GM19099 (cell line): ENCODE results near the gene MAD1L1.

Experiments used
- POLR2A ChIP-seq: IDR thresholded peaks from 3 replicates; pipeline ENCODE4 v1.6.1; 2011; ENCODE audit warnings: low read depth; ENCODE audit not compliant: insufficient read length; ENCODE audit errors: extremely low read depth

Gene MAD1L1

DNA sequence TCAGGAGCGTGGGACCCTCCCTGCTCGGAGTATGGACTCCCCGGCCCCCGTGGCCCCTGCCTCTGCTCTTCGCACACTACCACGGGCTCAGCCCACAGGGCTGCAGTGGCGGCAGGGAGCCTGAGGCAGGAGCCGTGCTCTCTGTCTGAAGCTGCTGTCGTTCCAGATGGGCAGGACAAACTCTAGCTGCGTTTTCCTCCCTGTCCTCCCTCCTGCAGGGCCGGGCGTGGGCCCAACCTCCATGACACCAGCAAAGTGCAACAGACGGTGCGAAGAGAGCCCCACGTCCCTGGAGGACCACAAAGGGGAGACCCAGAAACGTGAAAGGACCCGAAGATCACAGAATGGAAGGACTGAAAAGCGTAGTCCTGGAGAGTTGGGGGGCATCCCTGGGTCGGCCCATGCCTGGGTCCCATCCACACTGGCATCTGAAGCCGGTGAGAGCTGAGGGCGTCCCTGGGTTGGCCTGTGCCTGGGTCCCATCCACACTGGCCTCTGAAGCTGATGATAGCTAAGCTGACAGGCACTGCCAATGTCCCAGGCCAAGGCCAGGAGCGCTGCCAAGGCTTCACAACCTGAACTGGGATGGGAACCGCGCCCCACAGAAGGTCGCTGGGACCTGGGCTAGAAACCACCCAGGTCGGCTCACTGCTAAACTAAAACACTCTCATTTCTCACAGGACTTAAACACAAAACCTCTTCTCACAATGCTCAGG, 267.0 kb downstream of the MAD1L1 start:
- no peak for TF ChIP-seq POLR2A

- no peak for TF ChIP-seq POLR2A
Observed at GRCh38 chr7:1964913-1965578, 267.7 kb downstream of the MAD1L1 start.

DNA sequence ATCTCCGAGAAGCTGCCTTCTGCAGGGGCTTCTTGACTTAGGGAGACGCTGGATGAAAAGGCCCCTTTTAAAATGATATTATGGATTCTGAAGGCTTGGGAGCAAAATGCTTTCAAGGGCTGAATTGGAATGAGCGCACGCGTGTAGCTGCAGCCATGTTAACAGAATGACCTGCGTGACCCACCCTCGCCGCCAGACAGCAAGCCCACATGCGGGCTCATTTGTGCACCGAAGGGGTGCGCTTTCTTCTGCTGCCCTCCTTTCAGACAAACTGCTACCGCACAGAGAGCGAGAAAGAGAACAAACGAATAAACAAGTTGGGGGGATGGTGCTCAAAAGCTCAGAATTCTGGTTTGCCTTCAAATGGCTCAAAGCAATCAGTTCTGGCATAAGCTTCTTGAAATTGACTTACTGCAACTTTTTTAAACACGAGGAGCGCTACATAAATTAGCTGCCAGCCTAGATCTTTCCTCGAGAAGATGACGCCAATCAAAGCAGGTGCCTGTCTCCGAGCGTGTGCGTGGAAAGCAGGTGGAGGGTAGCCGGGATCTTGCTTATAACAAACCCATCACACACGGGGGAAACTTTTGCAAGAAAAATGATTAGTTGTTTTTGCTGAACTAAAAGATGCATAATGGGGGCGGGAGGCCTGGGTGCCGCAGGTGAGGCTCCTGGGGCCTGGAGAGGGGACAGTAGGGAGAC, 268.4 kb downstream of the MAD1L1 start:
- TF ChIP-seq POLR2A = no peak

- TF ChIP-seq POLR2A = no peak
Observed at GRCh38 chr7:1963575-1963974, 269.2 kb downstream of the MAD1L1 start.

GRCh38 chr7:1961701-1962276, 271.0 kb downstream of the MAD1L1 start:
- TF ChIP-seq POLR2A = no peak

DNA sequence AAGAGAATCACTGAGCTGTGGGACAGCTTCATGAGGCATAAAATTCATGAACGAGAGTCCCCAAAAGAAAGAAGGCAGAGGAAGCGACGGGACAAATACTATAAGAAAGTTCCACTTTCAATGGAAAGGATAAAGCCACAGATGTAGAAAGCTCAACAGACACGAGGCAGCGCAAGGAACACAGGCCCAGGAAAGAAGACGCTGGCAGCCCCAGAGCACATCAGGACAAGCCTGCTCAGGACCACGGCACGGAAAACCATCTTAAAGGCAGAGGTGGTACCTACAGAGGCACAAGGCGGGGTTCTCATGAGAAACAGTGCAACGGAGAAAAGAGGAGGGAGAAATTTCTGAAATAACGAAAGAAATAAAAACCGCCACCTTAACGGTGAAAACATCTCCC, 273.4 kb downstream of the MAD1L1 start:
- no peak for TF ChIP-seq POLR2A

DNA sequence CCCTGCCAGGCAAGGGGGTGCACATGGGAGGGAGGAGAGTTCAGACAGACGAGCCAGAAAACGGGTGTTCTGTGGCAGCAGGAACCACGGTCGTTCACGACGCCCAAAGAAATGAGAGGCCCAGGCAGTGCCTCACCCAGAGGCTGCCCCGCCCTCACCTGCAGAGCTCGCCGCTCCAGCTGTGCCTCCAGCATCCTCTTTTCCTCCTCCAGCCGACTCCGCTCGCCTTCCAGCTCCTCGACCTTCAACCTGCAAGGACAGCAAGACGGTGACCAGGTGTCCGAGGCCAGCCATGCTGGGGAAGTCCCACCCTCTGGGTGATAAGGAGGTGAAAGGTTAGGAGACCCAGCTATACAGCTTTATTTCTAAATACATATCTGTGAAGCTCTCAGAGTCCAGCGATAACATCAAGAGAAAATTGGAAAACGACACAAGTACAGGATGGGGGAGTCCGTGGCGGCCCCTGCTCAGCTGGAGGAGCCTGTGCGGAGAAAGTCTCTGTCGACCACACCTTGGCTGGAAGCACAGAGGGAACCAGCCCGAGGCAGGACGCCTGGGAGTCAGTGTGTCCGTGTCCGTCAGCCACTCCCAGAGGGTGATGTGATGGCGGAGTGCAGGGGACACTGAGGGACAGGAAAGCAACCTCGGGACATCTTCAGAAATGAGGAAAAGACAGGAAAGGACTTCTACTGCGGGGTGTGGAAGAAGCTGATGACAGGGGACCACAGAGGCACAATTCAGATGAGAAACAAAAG, 275.1 kb downstream of the MAD1L1 start:
- no peak for TF ChIP-seq POLR2A

DNA sequence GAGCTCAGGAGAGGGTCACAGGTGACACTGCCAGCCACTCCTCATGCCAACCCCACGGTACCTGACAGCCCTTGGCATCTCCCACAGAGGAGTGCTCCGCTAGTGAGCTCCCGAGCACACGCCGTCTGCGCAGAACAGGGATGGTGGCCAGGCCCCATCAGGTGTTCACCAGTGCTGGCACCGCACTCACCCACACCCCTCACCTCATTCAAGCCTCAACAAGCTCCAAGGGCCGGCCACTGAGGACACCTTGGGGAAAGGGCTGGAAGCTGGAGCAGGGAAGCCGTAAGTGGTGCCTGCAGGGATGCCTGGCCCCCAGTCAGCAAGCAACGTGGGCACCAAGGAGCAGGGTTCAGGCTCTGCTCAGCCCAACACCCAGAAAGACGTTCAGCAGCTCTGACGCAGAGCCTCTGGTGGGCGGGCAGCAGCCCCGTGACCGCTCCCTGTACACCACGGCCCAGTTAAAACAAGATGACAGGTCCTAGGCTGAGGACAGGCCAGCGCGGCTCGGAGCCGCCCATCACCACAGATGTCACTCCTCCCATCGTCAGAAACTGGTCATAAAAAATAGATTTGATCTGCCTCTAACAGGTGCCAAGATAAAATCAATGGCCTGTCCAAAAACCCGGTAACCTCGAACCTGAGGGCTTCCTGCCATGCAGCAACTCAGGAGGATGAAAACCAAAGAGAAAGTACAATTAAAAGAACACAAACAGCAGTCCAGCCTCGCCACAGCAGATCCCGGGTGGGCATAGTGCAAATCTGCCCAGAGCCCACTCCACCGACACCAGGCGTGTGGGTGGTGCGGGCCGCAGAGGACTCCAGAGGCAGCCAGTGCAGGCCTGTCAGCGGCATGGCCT, 275.9 kb downstream of the MAD1L1 start:
- TF ChIP-seq POLR2A = no peak

- TF ChIP-seq POLR2A = no peak
Observed at GRCh38 chr7:1956141-1956540, 276.6 kb downstream of the MAD1L1 start.

DNA sequence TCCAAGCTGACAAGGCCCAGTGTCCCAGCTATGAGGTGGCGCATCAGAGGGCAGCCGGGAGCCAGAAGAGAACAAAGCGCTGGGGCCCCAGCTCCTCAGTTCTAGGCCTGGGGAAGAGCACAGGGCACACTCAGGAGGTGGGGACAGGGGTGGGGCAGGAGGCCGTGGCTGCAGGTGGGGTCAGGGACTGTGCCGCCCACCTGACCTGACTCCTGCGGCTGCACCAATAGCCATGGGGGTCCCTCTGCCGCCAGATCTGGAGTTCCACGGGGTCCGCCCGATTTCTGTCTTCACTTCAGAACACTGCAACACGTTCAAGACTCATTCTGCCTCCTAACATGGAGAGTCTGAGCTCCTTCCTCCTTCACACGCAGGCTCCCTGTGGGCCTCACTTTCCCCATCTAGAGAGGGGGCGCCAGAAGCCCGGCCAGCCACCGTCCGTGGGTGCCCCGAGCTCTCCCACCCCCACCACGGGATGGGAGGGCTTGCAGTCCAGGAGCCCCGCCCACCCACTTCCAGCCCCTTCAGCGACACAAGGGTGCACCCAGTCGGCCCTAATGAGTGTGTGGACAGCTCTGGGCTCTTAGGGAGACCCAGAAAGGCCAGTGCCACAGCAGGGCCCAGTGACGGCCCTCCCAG, 278.3 kb downstream of the MAD1L1 start:
- TF ChIP-seq POLR2A = no peak

DNA sequence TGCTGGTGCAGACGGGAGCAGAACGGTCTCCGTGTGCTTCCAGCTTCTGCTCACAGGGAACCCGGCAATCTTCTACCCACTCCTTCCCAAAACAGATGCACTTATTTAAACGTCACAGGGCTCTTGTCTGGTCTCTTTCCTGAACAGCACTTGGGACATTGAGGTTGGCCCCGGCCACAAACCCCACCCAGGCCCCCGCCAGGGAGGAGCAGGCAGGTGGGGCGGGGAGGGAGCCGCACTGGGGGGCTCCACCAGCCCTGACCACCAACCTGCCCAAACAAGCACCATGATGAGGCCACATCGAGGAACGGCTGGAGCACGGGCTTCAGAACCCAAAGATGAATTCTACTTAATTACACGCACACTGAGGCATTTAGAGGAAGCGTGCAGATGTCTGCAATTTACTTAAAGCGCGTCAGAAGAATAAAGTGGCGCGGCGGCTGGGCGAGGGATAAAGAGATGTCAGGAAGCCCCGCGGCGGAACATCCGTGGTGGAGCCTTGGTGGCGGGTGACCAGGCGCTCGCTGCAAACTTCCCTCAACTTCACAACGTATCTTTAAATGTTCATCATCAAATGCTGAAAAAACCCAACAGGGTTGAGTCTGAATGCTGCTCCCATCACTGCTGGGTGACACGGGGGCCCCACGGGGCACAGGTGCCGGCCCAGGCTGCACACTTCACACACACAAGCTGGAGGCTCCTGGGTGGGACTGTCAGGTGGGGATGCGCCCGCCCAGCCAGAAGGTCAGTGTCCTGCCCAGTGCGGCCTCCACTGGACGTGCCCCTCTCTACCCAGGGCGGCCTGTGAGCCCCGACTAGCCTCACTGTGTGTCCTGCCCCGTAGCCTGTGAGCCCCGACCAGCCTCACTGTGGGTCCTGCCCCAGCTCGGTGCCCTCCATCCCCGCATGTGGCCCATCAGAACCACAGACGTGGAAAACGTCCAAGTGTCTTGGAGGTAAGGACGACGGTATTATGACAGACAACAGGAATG, 279.2 kb downstream of the MAD1L1 start:
- no peak for TF ChIP-seq POLR2A

DNA sequence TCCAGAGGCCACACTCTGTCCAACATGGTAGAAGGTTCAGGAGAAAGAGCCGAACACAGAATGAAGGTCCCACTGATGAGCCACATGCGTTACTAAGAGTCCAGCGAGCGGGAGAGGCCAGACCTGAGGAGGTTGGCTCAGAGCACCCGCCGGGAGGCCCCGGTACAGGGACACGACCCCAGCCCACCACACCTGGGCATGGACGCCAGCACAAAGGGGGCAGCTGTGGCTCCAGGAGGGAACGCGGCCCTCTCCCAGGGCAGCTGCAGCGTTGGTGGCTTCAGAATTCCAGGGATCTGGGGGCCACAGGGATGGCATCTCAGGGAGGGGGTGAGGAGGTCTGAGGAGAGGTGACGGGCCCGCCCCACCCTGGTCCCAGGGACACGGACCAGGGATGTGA, 280.0 kb downstream of the MAD1L1 start:
- no peak for TF ChIP-seq POLR2A
